Right lobe of liver (tissue), 6 donors: Measurements from ENCODE around the gene TNFAIP3. TPM values are rescaled to one million over a fixed set of nuclear protein-coding genes. Genes with fewer than 3 reads are reported as not detected.

Experiments
- ATAC-seq, 4 donors: fragments of 200-7000 bp; cut with Tn5 transposase; one replicate each; pipeline ENCODE4 v1.9.1; 2020; ENCODE audit warnings: mild to moderate bottlenecking in 4 of 4, moderate library complexity in 4 of 4
- DNase-seq, 3 donors: peaks; one replicate each; pipeline ENCODE4 v3.0.0-alpha.2; 2020
- H3K27ac ChIP-seq, 3 donors: fragments of 200-600 bp; one replicate each; pipeline ENCODE4 v1.8.0; 2022
- H3K27me3 ChIP-seq, 2 donors: fragments of 200-600 bp; one replicate each; pipeline ENCODE4 v1.8.0; 2022
- H3K36me3 ChIP-seq, 4 donors: fragments of 200-600 bp; sonication (generic) in 1 of 4; one replicate each; pipeline versions ENCODE4 v1.5.1 to v1.8.0; 2017 to 2022; ENCODE audit warnings: control low read depth in 1 of 4
- H3K4me1 ChIP-seq, 4 donors: fragments of 200-600 bp; sonication (generic) in 1 of 4; one replicate each; pipeline versions ENCODE4 v1.5.1 to v1.8.0; 2017 to 2022; ENCODE audit warnings: control low read depth in 1 of 4
- H3K4me3 ChIP-seq, 3 donors: fragments of 200-600 bp; one replicate each; pipeline ENCODE4 v1.8.0; 2022
- H3K9me3 ChIP-seq, 4 donors: fragments of 200-600 bp; sonication (generic) in 1 of 4; one replicate each; pipeline versions ENCODE4 v1.5.1 to v1.8.0; 2017 to 2022; ENCODE audit warnings: control low read depth in 1 of 4
- POLR2A ChIP-seq: fragments of 450-650 bp; IDR thresholded peaks from one replicate; pipeline ENCODE4 v1.6.1; 2017; ENCODE audit warnings: antibody characterized with exemption, mild to moderate bottlenecking
- WGBS: methylation state at CpG from one replicate; pipeline ENCODE4 v1.1.6; 2018; ENCODE audit warnings: low coverage, low lambda C conversion rate; ENCODE audit not compliant: insufficient coverage; ENCODE audit errors: missing lambda C conversion rate; 5-methylcytosine and 5-hydroxymethylcytosine counted together
- intact Hi-C, 2 donors: fragments of 100-400 bp; cut with DNase I; formaldehyde crosslinking; loops; one replicate each; pipeline versions ENCODE4 v1.11.2 to v1.14.1; 2022
- total RNA-seq, 6 experiments: library from RNA; depleted of rRNA in 2 of 6; stranded (reverse); fragments of >200 nt in 2 of 6; fragmentation: NEBNext Ultra II Directional in 3 of 6; extraction: Animal tissue kit (Norgen Biotek cat#: 25700) in 3 of 6; gene quantifications; one replicate each; pipeline versions ENCODE4 v1.1.0 to v1.2.4, GENCODE V29; 2016 to 2023
- TF ChIP-seq, protein P1 (sequence below), 4 donors: fragments of 200-600 bp in 3 of 4; fragments of 450-650 bp in 1 of 4; IDR thresholded peaks; one replicate each; pipeline versions ENCODE4 v1.5.1 to v1.8.0; 2016 to 2022; ENCODE audit warnings: antibody characterized with exemption in 4 of 4, mild to moderate bottlenecking in 2 of 4
- donor health status: DM: no; HTN: yes; CAD: no.
- donor health status: DM: no; HTN: no; CAD: no.
- donor health status: DM: no; HTN: no; CAD: no.
- donor health status: DM: no; HTN: yes; CAD: no.
- donor health status: DM: no; HTN: yes; CAD: no.

Gene TNFAIP3
- total RNA-seq, 6 experiments from 2014 or later, result 8.3 to 38.1 (median 13.6) TPM

DNA sequence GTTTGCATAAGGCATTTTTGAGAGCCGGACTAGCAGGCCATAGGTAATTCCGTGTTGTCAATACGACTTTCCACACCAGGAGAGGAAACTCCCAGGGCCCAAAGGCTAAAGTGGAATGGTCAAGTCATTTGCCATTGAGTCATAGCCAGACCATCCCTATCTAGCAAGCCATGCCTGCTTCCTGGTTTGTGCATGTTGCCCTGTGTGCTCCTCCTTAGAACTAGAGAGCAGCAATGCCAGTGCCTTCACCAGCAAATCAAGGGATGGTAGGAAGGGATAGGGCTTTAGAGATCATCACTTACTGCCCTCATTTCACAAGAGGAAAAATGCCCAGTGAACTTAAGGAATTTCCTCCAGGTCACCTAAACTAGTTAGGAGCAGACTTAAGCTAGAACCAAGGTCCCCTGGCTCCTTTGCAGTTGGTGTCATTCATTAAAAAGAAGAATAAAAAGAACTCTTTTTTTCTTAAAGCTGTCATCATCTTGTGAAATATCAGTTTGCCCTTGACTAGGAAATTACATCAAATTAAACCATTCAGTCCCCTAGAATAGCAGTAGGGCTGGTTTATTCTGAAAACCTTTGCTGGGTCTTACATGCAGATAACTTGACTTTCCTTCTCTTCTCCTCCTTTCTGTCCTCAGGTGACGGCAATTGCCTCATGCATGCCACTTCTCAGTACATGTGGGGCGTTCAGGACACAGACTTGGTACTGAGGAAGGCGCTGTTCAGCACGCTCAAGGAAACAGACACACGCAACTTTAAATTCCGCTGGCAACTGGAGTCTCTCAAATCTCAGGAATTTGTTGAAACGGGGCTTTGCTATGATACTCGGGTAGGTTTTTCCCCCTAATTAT, 7.4 kb downstream of the TNFAIP3 start:
- H3K4me3 ChIP-seq, result no peak overlapping the region
- H3K36me3 ChIP-seq, result peaks cover 7 to 49% (median 32%) of the 10 kb centered on the region in 4 donors
- peaks cover 0 to 41% (median 7%) of the 10 kb centered on the region in 4 donors for H3K4me1 ChIP-seq
- no peak for TF ChIP-seq POLR2A
- TF ChIP-seq, protein P1, sequence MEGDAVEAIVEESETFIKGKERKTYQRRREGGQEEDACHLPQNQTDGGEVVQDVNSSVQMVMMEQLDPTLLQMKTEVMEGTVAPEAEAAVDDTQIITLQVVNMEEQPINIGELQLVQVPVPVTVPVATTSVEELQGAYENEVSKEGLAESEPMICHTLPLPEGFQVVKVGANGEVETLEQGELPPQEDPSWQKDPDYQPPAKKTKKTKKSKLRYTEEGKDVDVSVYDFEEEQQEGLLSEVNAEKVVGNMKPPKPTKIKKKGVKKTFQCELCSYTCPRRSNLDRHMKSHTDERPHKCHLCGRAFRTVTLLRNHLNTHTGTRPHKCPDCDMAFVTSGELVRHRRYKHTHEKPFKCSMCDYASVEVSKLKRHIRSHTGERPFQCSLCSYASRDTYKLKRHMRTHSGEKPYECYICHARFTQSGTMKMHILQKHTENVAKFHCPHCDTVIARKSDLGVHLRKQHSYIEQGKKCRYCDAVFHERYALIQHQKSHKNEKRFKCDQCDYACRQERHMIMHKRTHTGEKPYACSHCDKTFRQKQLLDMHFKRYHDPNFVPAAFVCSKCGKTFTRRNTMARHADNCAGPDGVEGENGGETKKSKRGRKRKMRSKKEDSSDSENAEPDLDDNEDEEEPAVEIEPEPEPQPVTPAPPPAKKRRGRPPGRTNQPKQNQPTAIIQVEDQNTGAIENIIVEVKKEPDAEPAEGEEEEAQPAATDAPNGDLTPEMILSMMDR (IDR thresholded peaks at IDR 0.05), result no peak
- intact Hi-C loops, result no loop called here
- no peaks in the 10 kb centered on the region for H3K9me3 ChIP-seq
- peak overlapping the region; percentile 13 to 59 (median 48) for H3K27ac ChIP-seq
- WGBS, result 71% methylated on average over 11 of the region's 11 CpGs
- DNase-seq (no peak), ATAC-seq (peak; percentile 17 to 49 (median 32))
- H3K27me3 ChIP-seq, result no peaks in the 10 kb centered on the region

DNA sequence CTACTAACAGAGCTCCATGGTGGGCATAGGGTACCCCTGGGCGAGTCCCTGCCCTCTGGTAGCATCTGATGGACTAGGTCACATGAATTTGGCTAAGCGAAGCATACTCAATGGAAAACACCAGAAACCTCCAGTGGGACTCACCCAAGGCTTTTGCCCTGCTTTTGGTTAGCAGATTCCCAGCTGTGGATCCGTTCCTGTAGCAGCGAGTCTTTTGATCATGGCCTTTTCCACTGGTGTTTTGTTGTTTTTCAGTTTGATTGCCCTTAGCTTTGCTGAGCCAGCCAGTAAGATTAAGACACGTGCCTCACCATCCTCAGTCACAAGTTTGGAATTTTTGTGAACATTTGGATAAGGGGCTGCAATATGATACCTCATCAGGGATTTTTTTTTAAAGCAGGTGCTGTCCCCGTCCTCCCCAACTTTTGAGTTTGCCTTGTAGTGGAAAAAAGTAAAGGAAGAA, 8.0 kb downstream of the TNFAIP3 start:
- Histone ChIP-seq H3K4me1 (peaks cover 0 to 39% (median 5%) of the 10 kb centered on the region in 4 donors), H3K9me3 (no peaks in the 10 kb centered on the region), H3K4me3 (no peak overlapping the region), H3K27ac (no peak overlapping the region), H3K27me3 (no peaks in the 10 kb centered on the region), H3K36me3 (peaks cover 13 to 55% (median 36%) of the 10 kb centered on the region in 4 donors)
- 93% methylated on average over 5 of the region's 6 CpGs for WGBS
- intact Hi-C loops, result no loop called here
- ATAC-seq, result no peak
- no peak for DNase-seq
- TF ChIP-seq, protein P1 (IDR thresholded peaks at IDR 0.05), result no peak

DNA sequence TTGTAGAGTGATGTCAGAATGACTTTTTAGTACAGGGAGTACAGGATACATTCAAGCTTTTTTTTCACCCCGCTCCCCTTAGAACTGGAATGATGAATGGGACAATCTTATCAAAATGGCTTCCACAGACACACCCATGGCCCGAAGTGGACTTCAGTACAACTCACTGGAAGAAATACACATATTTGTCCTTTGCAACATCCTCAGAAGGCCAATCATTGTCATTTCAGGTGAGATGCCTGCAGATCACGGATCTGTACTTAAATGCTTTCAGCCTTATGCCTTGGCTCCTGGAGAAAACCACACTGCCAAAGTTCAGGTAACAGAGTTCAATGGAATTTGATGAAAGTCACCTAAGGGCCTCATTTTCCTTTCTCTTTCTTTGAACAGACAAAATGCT, 8.5 kb downstream of the TNFAIP3 start:
- Histone ChIP-seq H3K27me3 (no peaks in the 10 kb centered on the region), H3K4me3 (no peak overlapping the region), H3K36me3 (peaks cover 13 to 60% (median 38%) of the 10 kb centered on the region in 4 donors), H3K9me3 (no peaks in the 10 kb centered on the region), H3K27ac (no peak overlapping the region), H3K4me1 (peaks cover 0 to 34% (median 2%) of the 10 kb centered on the region in 4 donors)
- TF ChIP-seq POLR2A, result no peak
- TF ChIP-seq, protein P1 (IDR thresholded peaks at IDR 0.05), result no peak
- intact Hi-C loops, result no loop called here
- WGBS, result 94% methylated on average over 3 of the region's 3 CpGs
- DNase-seq (no peak), ATAC-seq (no peak)

DNA sequence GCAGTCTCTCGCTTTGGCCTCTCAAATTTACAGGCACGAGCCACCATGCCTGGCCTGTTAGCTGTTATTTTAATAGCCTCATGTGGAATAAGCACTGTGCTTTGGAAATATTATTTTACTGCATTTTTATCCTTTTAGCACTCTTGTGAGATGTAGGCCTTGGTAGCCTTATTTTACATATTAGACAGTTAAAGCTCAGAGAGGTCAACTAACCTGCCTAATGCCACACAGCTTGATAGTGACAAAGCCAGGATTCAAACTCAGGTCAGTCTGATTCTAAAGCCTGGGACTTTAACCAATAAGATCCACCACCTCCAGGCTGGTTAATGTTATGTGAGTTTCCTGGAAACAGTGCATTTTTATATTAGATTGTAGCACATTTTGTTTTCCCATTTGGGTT, 9.5 kb downstream of the TNFAIP3 start:
- H3K27me3 ChIP-seq, result no peaks in the 10 kb centered on the region
- WGBS, result 100% methylated on average over 2 of the region's 2 CpGs
- no peaks in the 10 kb centered on the region for H3K9me3 ChIP-seq
- ATAC-seq (no peak), DNase-seq (no peak)
- H3K36me3 ChIP-seq, result peaks cover 13 to 70% (median 45%) of the 10 kb centered on the region in 4 donors
- intact Hi-C loops, result no loop called here
- H3K4me3 ChIP-seq, result no peak overlapping the region
- peaks cover 0 to 27% (median 1%) of the 10 kb centered on the region in 4 donors for H3K4me1 ChIP-seq
- TF ChIP-seq, protein P1 (IDR thresholded peaks at IDR 0.05), result no peak
- no peak for TF ChIP-seq POLR2A
- no peak overlapping the region for H3K27ac ChIP-seq
